NOMO-1 treated with DMSO at 0.1 percent for 48 hours (cell line): ENCODE results near the gene ATAD3A.
"Not testable (repeated sequence)": the region's sequence is repeated elsewhere in the genome, so short reads cannot be mapped to it uniquely, and the experiment has no call there.

Experiments used
- DNase-seq: peaks from one replicate; lab custom pipeline; 2025; ENCODE audit not compliant: unreplicated experiment; lab: John Stamatoyannopoulos, UW

The ATAD3A gene

GRCh38 chr1:1553821-1554494, 42.0 kb downstream of the ATAD3A start:
- no peak for DNase-seq

- no peak for DNase-seq
These were observed 42.6 kb downstream of the ATAD3A start for GRCh38 chr1:1554550-1554925.

- no peak for DNase-seq
These were observed 43.3 kb downstream of the ATAD3A start for GRCh38 chr1:1554926-1555915.

GRCh38 chr1:1556505-1556904, 44.5 kb downstream of the ATAD3A start:
- DNase-seq = no peak

GRCh38 chr1:1556961-1557360, 45.0 kb downstream of the ATAD3A start:
- not testable (repeated sequence) for DNase-seq

- not testable (repeated sequence) for DNase-seq
These were observed 45.7 kb downstream of the ATAD3A start for GRCh38 chr1:1557688-1558087.

- no peak for DNase-seq
These were observed 46.6 kb downstream of the ATAD3A start for GRCh38 chr1:1558591-1558990.

- no peak for DNase-seq
These were observed 47.1 kb downstream of the ATAD3A start for GRCh38 chr1:1559066-1559465.

- no peak for DNase-seq
These were observed 48.2 kb downstream of the ATAD3A start for GRCh38 chr1:1560178-1560577.

- DNase-seq = no peak
These were observed 50.0 kb downstream of the ATAD3A start for GRCh38 chr1:1561801-1562470.

GRCh38 chr1:1562556-1563195, 50.7 kb downstream of the ATAD3A start:
- DNase-seq = no peak

GRCh38 chr1:1563688-1564087, 51.7 kb downstream of the ATAD3A start:
- no peak for DNase-seq

- no peak for DNase-seq
These were observed 52.3 kb downstream of the ATAD3A start for GRCh38 chr1:1564268-1564667.

- no peak for DNase-seq
These were observed 53.4 kb downstream of the ATAD3A start for GRCh38 chr1:1565340-1565739.

- no peak for DNase-seq
These were observed 55.4 kb downstream of the ATAD3A start for GRCh38 chr1:1567152-1567875.

GRCh38 chr1:1567891-1568291, 55.9 kb downstream of the ATAD3A start:
- DNase-seq = no peak

GRCh38 chr1:1569341-1569740, 57.4 kb downstream of the ATAD3A start:
- no peak for DNase-seq

- DNase-seq = peak; percentile 73
These were observed 62.1 kb downstream of the ATAD3A start for GRCh38 chr1:1573843-1574720.

- DNase-seq = peak; percentile 84
These were observed 63.0 kb downstream of the ATAD3A start, which contains the start of gene SSU72 for GRCh38 chr1:1574721-1575537. Gene SSU72, minus strand, starts transcription at chr1:1574863. Its CDS starts 306 bp downstream, at chr1:1574557.
